K562 (cell line): Measurements from ENCODE around the gene DPP4. TPM values are rescaled to one million over a fixed set of nuclear protein-coding genes. Genes with fewer than 3 reads are reported as not detected.

ENCODE experiments used
- RBFOX2 ChIP-seq: fragments of 200-400 bp; formaldehyde crosslinking; IDR thresholded peaks from 2 replicates; pipeline ENCODE4 v1.6.1; 2017; ENCODE audit warnings: low read depth, mild to moderate bottlenecking, low read length, moderate library complexity
- polyA plus RNA-seq, 8 experiments: library from polyadenylated mRNA; depleted of rRNA in 4 of 8; stranded (reverse) in 5 of 8; unstranded in 3 of 8; fragments of >200 nt; fragmentation: Nextera tagmentation in 2 of 8; fragmentation: Illumina TruSeq in 1 of 8; extraction: Ambion mirVana in 2 of 8; extraction: Trizol in 1 of 8; gene quantifications; 2 replicates each; pipeline versions ENCODE4 v1.2.1 to v1.2.3, GENCODE V29; 2011 to 2014; ENCODE audit warnings: inconsistent platforms in 1 of 8, missing spikeins in 1 of 8
- total RNA-seq, 7 experiments: library from RNA; depleted of rRNA in 6 of 7; stranded (reverse); fragments of >200 nt in 6 of 7; fragmentation: Illumina TruSeq in 2 of 7; extraction: Trizol in 2 of 7; gene quantifications; 2 replicates each; pipeline versions ENCODE4 v1.2.1 to v1.2.3, GENCODE V29; 2011 to 2021; ENCODE audit warnings: low replicate concordance in 1 of 7
- TF ChIP-seq, protein P1 (sequence below): fragments of 200-600 bp; sonication (generic); IDR thresholded peaks from one replicate; pipeline ENCODE4 v1.6.1; 2012; ENCODE audit warnings: mild to moderate bottlenecking, low read depth, low read length, inconsistent platforms
- TF ChIP-seq, protein P2 (sequence below): fragments of 250-450 bp; sonication (Bioruptor Pico); IDR thresholded peaks from 2 replicates; pipeline ENCODE4 v1.5.0; 2021
- TF ChIP-seq, protein P3 (sequence below): fragments of 250-450 bp; sonication (Bioruptor Pico); IDR thresholded peaks from 2 replicates; pipeline ENCODE4 v1.5.0; 2020; ENCODE audit warnings: mild to moderate bottlenecking, borderline replicate concordance

Gene DPP4
- total and polyA plus RNA-seq, 9 of the 15 experiments (the other 6 are each of a cell fraction or from before 2014, with no cell fraction given): 0.11 TPM; not detected in 8

DNA sequence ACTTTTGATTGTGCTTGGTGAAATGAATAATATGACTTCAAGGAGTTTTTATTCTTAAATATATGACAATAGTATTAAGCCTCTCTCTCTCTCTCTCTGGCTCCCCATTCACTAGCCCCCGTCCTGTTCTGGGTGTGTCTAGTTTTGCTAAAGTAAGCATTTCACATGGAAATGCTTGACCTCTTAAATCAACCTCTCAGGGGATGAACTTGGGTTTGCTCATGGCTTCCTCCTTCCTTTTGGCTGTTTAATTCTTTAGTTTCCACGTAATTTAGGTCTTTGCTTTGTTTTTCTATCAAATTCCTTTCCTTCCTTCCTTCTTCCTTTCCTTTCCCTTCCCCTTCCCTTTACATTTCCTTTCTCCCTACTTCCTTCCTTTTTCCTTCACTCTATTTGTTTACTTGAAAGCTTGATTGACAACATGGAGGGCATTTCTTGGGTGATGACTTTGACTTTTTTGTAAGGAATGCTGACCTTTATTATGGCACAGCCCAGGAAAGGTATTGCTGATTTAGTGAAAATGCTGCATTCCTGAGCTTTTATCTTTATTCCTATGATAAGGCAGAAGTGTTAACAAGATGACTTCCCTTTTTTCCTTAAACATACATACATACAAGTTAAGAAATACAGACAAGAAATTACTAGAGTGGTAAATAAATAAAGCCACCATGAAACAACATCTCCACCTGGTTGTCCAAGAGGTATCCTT, 3.6 kb downstream of the DPP4 start (continued):
- TF ChIP-seq, protein P1, sequence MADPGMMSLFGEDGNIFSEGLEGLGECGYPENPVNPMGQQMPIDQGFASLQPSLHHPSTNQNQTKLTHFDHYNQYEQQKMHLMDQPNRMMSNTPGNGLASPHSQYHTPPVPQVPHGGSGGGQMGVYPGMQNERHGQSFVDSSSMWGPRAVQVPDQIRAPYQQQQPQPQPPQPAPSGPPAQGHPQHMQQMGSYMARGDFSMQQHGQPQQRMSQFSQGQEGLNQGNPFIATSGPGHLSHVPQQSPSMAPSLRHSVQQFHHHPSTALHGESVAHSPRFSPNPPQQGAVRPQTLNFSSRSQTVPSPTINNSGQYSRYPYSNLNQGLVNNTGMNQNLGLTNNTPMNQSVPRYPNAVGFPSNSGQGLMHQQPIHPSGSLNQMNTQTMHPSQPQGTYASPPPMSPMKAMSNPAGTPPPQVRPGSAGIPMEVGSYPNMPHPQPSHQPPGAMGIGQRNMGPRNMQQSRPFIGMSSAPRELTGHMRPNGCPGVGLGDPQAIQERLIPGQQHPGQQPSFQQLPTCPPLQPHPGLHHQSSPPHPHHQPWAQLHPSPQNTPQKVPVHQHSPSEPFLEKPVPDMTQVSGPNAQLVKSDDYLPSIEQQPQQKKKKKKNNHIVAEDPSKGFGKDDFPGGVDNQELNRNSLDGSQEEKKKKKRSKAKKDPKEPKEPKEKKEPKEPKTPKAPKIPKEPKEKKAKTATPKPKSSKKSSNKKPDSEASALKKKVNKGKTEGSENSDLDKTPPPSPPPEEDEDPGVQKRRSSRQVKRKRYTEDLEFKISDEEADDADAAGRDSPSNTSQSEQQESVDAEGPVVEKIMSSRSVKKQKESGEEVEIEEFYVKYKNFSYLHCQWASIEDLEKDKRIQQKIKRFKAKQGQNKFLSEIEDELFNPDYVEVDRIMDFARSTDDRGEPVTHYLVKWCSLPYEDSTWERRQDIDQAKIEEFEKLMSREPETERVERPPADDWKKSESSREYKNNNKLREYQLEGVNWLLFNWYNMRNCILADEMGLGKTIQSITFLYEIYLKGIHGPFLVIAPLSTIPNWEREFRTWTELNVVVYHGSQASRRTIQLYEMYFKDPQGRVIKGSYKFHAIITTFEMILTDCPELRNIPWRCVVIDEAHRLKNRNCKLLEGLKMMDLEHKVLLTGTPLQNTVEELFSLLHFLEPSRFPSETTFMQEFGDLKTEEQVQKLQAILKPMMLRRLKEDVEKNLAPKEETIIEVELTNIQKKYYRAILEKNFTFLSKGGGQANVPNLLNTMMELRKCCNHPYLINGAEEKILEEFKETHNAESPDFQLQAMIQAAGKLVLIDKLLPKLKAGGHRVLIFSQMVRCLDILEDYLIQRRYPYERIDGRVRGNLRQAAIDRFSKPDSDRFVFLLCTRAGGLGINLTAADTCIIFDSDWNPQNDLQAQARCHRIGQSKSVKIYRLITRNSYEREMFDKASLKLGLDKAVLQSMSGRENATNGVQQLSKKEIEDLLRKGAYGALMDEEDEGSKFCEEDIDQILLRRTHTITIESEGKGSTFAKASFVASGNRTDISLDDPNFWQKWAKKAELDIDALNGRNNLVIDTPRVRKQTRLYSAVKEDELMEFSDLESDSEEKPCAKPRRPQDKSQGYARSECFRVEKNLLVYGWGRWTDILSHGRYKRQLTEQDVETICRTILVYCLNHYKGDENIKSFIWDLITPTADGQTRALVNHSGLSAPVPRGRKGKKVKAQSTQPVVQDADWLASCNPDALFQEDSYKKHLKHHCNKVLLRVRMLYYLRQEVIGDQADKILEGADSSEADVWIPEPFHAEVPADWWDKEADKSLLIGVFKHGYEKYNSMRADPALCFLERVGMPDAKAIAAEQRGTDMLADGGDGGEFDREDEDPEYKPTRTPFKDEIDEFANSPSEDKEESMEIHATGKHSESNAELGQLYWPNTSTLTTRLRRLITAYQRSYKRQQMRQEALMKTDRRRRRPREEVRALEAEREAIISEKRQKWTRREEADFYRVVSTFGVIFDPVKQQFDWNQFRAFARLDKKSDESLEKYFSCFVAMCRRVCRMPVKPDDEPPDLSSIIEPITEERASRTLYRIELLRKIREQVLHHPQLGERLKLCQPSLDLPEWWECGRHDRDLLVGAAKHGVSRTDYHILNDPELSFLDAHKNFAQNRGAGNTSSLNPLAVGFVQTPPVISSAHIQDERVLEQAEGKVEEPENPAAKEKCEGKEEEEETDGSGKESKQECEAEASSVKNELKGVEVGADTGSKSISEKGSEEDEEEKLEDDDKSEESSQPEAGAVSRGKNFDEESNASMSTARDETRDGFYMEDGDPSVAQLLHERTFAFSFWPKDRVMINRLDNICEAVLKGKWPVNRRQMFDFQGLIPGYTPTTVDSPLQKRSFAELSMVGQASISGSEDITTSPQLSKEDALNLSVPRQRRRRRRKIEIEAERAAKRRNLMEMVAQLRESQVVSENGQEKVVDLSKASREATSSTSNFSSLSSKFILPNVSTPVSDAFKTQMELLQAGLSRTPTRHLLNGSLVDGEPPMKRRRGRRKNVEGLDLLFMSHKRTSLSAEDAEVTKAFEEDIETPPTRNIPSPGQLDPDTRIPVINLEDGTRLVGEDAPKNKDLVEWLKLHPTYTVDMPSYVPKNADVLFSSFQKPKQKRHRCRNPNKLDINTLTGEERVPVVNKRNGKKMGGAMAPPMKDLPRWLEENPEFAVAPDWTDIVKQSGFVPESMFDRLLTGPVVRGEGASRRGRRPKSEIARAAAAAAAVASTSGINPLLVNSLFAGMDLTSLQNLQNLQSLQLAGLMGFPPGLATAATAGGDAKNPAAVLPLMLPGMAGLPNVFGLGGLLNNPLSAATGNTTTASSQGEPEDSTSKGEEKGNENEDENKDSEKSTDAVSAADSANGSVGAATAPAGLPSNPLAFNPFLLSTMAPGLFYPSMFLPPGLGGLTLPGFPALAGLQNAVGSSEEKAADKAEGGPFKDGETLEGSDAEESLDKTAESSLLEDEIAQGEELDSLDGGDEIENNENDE: no peak
- TF ChIP-seq, protein P2, sequence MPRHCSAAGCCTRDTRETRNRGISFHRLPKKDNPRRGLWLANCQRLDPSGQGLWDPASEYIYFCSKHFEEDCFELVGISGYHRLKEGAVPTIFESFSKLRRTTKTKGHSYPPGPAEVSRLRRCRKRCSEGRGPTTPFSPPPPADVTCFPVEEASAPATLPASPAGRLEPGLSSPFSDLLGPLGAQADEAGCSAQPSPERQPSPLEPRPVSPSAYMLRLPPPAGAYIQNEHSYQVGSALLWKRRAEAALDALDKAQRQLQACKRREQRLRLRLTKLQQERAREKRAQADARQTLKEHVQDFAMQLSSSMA (CRISPR knock-in tag): no peak
- no peak for TF ChIP-seq RBFOX2
- TF ChIP-seq, protein P3, sequence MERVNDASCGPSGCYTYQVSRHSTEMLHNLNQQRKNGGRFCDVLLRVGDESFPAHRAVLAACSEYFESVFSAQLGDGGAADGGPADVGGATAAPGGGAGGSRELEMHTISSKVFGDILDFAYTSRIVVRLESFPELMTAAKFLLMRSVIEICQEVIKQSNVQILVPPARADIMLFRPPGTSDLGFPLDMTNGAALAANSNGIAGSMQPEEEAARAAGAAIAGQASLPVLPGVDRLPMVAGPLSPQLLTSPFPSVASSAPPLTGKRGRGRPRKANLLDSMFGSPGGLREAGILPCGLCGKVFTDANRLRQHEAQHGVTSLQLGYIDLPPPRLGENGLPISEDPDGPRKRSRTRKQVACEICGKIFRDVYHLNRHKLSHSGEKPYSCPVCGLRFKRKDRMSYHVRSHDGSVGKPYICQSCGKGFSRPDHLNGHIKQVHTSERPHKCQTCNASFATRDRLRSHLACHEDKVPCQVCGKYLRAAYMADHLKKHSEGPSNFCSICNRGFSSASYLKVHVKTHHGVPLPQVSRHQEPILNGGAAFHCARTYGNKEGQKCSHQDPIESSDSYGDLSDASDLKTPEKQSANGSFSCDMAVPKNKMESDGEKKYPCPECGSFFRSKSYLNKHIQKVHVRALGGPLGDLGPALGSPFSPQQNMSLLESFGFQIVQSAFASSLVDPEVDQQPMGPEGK (CRISPR knock-in tag): no peak
- TF ChIP-seq, all 486 proteins: peak for 0
